Measurements from ENCODE around the gene PLEKHA5.

GRCh38 chr12:19245106-19245505 is 115.6 kb downstream of the PLEKHA5 start:
- TF ChIP-seq CTCF (IDR thresholded peaks at IDR 0.05) (no peak), EP300 (IDR thresholded peaks at IDR 0.05) (no peak), POLR2A (IDR thresholded peaks at IDR 0.05) (no peak)
